ENCODE results near the gene RASA3.

DNA sequence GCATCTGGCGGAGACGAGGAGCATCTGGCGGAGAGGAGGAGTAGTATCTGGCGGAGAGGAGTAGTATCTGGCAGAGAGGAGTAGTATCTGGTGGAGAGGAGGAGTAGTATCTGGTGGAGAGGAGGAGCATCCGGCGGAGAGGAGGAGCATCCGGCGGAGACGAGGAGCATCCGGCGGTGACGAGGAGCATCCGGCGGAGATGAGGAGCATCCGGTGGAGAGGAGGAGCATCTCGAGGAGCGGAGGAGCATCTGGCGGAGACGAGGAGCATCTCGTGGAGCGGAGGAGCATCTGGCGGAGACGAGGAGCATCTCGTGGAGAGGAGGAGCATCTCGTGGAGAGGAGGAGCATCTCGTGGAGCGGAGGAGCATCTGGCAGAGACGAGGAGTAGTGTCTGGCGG lies 177.2 kb downstream of the RASA3 start:
- TF ChIP-seq HCFC1 (IDR thresholded peaks at IDR 0.05; ENCODE audit: low read length) (no peak), ATF7 (IDR thresholded peaks at IDR 0.05; ENCODE audit: low read depth) (no peak), EZH2 (IDR thresholded peaks at IDR 0.05; ENCODE audit: borderline replicate concordance, control insufficient read depth, low read depth, low read length) (no peak), RFX5 (IDR thresholded peaks at IDR 0.05; ENCODE audit: low read depth, low read length) (no peak), SMARCA5 (IDR thresholded peaks at IDR 0.05) (no peak)
- TF ChIP-seq, protein P1, sequence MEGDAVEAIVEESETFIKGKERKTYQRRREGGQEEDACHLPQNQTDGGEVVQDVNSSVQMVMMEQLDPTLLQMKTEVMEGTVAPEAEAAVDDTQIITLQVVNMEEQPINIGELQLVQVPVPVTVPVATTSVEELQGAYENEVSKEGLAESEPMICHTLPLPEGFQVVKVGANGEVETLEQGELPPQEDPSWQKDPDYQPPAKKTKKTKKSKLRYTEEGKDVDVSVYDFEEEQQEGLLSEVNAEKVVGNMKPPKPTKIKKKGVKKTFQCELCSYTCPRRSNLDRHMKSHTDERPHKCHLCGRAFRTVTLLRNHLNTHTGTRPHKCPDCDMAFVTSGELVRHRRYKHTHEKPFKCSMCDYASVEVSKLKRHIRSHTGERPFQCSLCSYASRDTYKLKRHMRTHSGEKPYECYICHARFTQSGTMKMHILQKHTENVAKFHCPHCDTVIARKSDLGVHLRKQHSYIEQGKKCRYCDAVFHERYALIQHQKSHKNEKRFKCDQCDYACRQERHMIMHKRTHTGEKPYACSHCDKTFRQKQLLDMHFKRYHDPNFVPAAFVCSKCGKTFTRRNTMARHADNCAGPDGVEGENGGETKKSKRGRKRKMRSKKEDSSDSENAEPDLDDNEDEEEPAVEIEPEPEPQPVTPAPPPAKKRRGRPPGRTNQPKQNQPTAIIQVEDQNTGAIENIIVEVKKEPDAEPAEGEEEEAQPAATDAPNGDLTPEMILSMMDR (IDR thresholded peaks at IDR 0.05 in 2 of 3, conservative IDR thresholded peaks at IDR 0.05 in 1 of 3; ENCODE audit: control insufficient read depth in 2 of 3, extremely low read depth in 1 of 3, insufficient read depth in 1 of 3, low read depth in 3 of 3, low read length in 3 of 3) = no peak

All from GM12878 (cell line).